ENCODE measurements around the gene STEAP4.
"Not testable (repeated sequence)": the region's sequence is repeated elsewhere in the genome, so short reads cannot be mapped to it uniquely, and the experiment has no call there.

STEAP4 gene

DNA sequence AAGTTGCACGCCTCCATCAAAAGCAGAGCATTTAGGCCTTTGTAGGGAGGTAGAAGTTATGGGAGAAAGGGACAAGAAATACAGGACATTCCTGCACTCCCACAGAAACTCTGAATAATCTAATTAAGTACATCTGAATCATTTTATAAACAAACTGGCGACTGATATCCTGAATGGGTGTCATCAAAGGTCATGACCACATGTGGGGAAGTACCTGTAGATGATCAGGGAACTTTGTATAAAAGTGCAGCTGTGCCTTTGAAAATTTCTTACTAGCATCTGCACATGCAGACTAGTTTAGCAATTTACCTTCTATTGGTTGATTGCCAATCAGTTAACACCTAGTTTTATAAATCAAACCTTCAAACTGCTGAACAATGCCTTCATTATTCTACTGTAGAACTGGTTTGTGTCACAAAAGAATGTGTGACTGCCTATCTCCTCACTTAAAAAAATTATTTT lies 17.1 kb downstream of the STEAP4 start:
- no peak overlapping the region for H3K4me3 ChIP-seq (ENCODE audit: low read depth, low read length)
- DNase-seq (ENCODE audit: low read depth) = no peak

DNA sequence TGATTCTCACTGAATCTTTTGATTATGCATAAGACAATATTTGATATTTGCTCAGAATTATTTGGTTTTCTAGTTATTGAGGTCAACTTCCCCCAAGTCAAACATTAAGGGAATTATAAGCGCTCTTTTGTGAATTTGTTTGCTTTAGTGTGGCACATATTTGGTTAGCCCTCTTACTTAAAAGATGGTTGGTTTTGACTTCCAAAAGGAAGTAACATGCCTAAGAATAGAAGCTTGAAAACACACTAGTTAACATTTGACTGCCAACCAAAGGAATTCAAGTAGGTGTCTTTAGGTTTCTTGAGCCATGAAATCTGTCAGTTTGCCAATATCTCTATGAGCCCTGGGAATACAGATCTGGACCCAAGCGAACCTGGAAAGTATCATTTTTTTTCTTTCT lies 24.9 kb downstream of the STEAP4 start:
- in situ Hi-C loops (cut with HindIII; ENCODE audit: low sequenced_read_pairs) = no loop called here
- TF ChIP-seq, protein P1, sequence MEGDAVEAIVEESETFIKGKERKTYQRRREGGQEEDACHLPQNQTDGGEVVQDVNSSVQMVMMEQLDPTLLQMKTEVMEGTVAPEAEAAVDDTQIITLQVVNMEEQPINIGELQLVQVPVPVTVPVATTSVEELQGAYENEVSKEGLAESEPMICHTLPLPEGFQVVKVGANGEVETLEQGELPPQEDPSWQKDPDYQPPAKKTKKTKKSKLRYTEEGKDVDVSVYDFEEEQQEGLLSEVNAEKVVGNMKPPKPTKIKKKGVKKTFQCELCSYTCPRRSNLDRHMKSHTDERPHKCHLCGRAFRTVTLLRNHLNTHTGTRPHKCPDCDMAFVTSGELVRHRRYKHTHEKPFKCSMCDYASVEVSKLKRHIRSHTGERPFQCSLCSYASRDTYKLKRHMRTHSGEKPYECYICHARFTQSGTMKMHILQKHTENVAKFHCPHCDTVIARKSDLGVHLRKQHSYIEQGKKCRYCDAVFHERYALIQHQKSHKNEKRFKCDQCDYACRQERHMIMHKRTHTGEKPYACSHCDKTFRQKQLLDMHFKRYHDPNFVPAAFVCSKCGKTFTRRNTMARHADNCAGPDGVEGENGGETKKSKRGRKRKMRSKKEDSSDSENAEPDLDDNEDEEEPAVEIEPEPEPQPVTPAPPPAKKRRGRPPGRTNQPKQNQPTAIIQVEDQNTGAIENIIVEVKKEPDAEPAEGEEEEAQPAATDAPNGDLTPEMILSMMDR (IDR thresholded peaks at IDR 0.05; ENCODE audit: low read depth, low read length, missing control alignments) = no peak
- DNase-seq (ENCODE audit: low read depth) = no peak
- H3K4me3 ChIP-seq (ENCODE audit: low read depth, low read length) = no peak overlapping the region

More for the DNA sequence above, 17.1 kb downstream of the STEAP4 start:
- in situ Hi-C loops (cut with HindIII; ENCODE audit: low sequenced_read_pairs) = no loop called here
- TF ChIP-seq, protein P1 (IDR thresholded peaks at IDR 0.05; ENCODE audit: low read depth, low read length, missing control alignments) = no peak

- H3K4me3 ChIP-seq (ENCODE audit: low read depth, low read length) = no peak overlapping the region
- in situ Hi-C loops (cut with HindIII; ENCODE audit: low sequenced_read_pairs) = no loop called here
- TF ChIP-seq, protein P1 (IDR thresholded peaks at IDR 0.05; ENCODE audit: low read depth, low read length, missing control alignments) = no peak
- DNase-seq (ENCODE audit: low read depth) = no peak
Observed at GRCh38 chr7:88280801-88281200, 25.9 kb downstream of the STEAP4 start.

GRCh38 chr7:88279323-88279722 lies 27.4 kb downstream of the STEAP4 start:
- no peak overlapping the region for H3K4me3 ChIP-seq (ENCODE audit: low read depth, low read length)
- in situ Hi-C loops (cut with HindIII; ENCODE audit: low sequenced_read_pairs) = no loop called here
- TF ChIP-seq, protein P1 (IDR thresholded peaks at IDR 0.05; ENCODE audit: low read depth, low read length, missing control alignments) = no peak
- no peak for DNase-seq (ENCODE audit: low read depth)

DNA sequence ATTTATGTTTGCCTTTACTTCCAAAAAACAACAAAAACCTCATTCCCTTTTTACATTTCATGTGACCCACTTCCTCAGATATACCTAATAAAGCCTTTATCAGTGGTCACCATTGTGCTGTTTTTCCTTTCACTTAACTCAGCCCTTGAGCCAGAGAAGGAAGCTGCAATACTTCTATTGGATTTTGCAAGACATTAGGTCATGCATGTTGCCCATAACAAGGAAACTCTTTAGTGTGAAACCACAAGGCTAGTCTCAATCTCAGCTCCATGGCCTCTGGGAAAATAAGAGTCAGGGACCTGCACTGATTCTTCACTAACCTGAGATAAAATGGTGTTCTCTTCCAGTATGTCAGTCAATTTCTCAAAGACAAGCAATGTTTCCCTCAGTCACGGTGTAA lies 27.8 kb downstream of the STEAP4 start:
- no peak for DNase-seq (ENCODE audit: low read depth)
- in situ Hi-C loops (cut with HindIII; ENCODE audit: low sequenced_read_pairs) = no loop called here
- H3K4me3 ChIP-seq (ENCODE audit: low read depth, low read length) = no peak overlapping the region
- TF ChIP-seq, protein P1 (IDR thresholded peaks at IDR 0.05; ENCODE audit: low read depth, low read length, missing control alignments) = no peak

GRCh38 chr7:88276605-88277153 lies 30.0 kb downstream of the STEAP4 start:
- in situ Hi-C loops (cut with HindIII; ENCODE audit: low sequenced_read_pairs) = no loop called here
- DNase-seq (ENCODE audit: low read depth) = no peak
- TF ChIP-seq, protein P1 (IDR thresholded peaks at IDR 0.05; ENCODE audit: low read depth, low read length, missing control alignments) = no peak
- no peak overlapping the region for H3K4me3 ChIP-seq (ENCODE audit: low read depth, low read length)

- DNase-seq (ENCODE audit: low read depth); H3K4me3 ChIP-seq (ENCODE audit: low read depth, low read length); in situ Hi-C loops (cut with HindIII; ENCODE audit: low sequenced_read_pairs): not testable (repeated sequence)
Observed at GRCh38 chr7:88274856-88275255, 31.8 kb downstream of the STEAP4 start.
